H9 (cell line): ENCODE data around the gene SLC12A2. TPM values are rescaled to one million over a fixed set of nuclear protein-coding genes. Genes with fewer than 3 reads are reported as not detected.

Experiments
- DNase-seq: peaks from one replicate; pipeline ENCODE4 v3.0.0-alpha.2; 2017
- H2AFZ ChIP-seq: one replicate; pipeline ENCODE4 v1.6.1; 2013; ENCODE audit warnings: mild to moderate bottlenecking, low read length, control low read depth, moderate library complexity
- H2AK5ac ChIP-seq: 2 replicates; pipeline ENCODE4 v1.6.1; 2013; ENCODE audit warnings: low read length, control low read depth, mixed read lengths; ENCODE audit not compliant: insufficient read length
- H2BK120ac ChIP-seq: one replicate; pipeline ENCODE4 v1.6.1; 2013; ENCODE audit warnings: low read depth, mild to moderate bottlenecking, low read length, control low read depth, inconsistent platforms; ENCODE audit not compliant: poor library complexity, severe bottlenecking
- H2BK12ac ChIP-seq: 2 replicates; pipeline ENCODE4 v1.6.1; 2013; ENCODE audit warnings: low read length, control low read depth, mixed read lengths, low read depth; ENCODE audit not compliant: insufficient read length
- H2BK15ac ChIP-seq: 2 replicates; pipeline ENCODE4 v1.6.1; 2013; ENCODE audit warnings: low read depth, low read length, control low read depth
- H2BK20ac ChIP-seq: one replicate; pipeline ENCODE4 v1.6.1; 2013; ENCODE audit warnings: low read depth, mild to moderate bottlenecking, low read length, control low read depth, inconsistent platforms; ENCODE audit not compliant: poor library complexity, severe bottlenecking
- H2BK5ac ChIP-seq: 2 replicates; pipeline ENCODE4 v1.6.1; 2013; ENCODE audit warnings: low read length, control low read depth, mixed read lengths; ENCODE audit not compliant: insufficient read length
- H3K14ac ChIP-seq: 2 replicates; pipeline ENCODE4 v1.6.1; 2013; ENCODE audit warnings: low read length, control low read depth; ENCODE audit not compliant: insufficient read depth
- H3K18ac ChIP-seq: 2 replicates; pipeline ENCODE4 v1.6.1; 2013; ENCODE audit warnings: low read depth, mild to moderate bottlenecking, mixed read lengths, low read length, control low read depth; ENCODE audit not compliant: insufficient read length
- H3K23ac ChIP-seq: 2 replicates; pipeline ENCODE4 v1.6.1; 2013; ENCODE audit warnings: low read length, control low read depth, mixed read lengths, low read depth; ENCODE audit not compliant: insufficient read length
- H3K23me2 ChIP-seq: 2 replicates; pipeline ENCODE4 v1.6.1; 2013; ENCODE audit warnings: low read depth, mild to moderate bottlenecking, mixed read lengths, low read length, control low read depth; ENCODE audit not compliant: insufficient read length, poor library complexity, severe bottlenecking
- H3K27ac ChIP-seq: 2 replicates; pipeline ENCODE4 v1.5.1; 2013; ENCODE audit warnings: low read length, control low read depth, mixed read lengths, low read depth; ENCODE audit not compliant: insufficient read length
- H3K27me3 ChIP-seq: 2 replicates; pipeline ENCODE4 v1.6.1; 2013; ENCODE audit warnings: low read length, control low read depth, inconsistent platforms; ENCODE audit not compliant: insufficient read depth
- H3K4ac ChIP-seq: 2 replicates; pipeline ENCODE4 v1.6.1; 2013; ENCODE audit warnings: low read depth, mild to moderate bottlenecking, control low read depth, inconsistent platforms, low read length, moderate library complexity
- H3K4me1 ChIP-seq: 2 replicates; pipeline ENCODE4 v1.6.1; 2013; ENCODE audit warnings: low read length, control low read depth, inconsistent platforms; ENCODE audit not compliant: insufficient read depth
- H3K4me2 ChIP-seq: 2 replicates; pipeline ENCODE4 v1.6.1; 2013; ENCODE audit warnings: low read length, control low read depth, mixed read lengths; ENCODE audit not compliant: insufficient read length, insufficient read depth
- H3K56ac ChIP-seq: 2 replicates; pipeline ENCODE4 v1.6.1; 2013; ENCODE audit warnings: low read depth, mild to moderate bottlenecking, mixed read lengths, low read length, control low read depth; ENCODE audit not compliant: insufficient read length
- H3K79me1 ChIP-seq: 2 replicates; pipeline ENCODE4 v1.6.1; 2013; ENCODE audit warnings: low read depth, mild to moderate bottlenecking, moderate library complexity, low read length, control low read depth, inconsistent platforms; ENCODE audit not compliant: insufficient read depth, poor library complexity, severe bottlenecking
- H3K79me2 ChIP-seq: 2 replicates; pipeline ENCODE4 v1.6.1; 2013; ENCODE audit warnings: low read length, control low read depth, inconsistent platforms; ENCODE audit not compliant: insufficient read depth
- H3K9ac ChIP-seq: 2 replicates; pipeline ENCODE4 v1.6.1; 2013; ENCODE audit warnings: low read length, control low read depth, mixed read lengths; ENCODE audit not compliant: insufficient read length; ENCODE audit errors: extremely low read depth
- H3K9me3 ChIP-seq: one replicate; pipeline ENCODE4 v1.6.1; 2013; ENCODE audit warnings: low read depth, low read length, inconsistent platforms; ENCODE audit not compliant: control insufficient read depth
- H3T11ph ChIP-seq: one replicate; pipeline ENCODE4 v1.6.1; 2013; ENCODE audit warnings: mild to moderate bottlenecking, low read length, control low read depth, inconsistent platforms
- H4K20me1 ChIP-seq: one replicate; pipeline ENCODE4 v1.6.1; 2013; ENCODE audit not compliant: control insufficient read depth, insufficient read length, insufficient read depth
- H4K5ac ChIP-seq: 2 replicates; pipeline ENCODE4 v1.6.1; 2013; ENCODE audit warnings: low read depth, mild to moderate bottlenecking, mixed read lengths, low read length, control low read depth; ENCODE audit not compliant: insufficient read length
- H4K8ac ChIP-seq: replicated peaks from 2 replicates; pipeline ENCODE4 v1.6.1; 2013; ENCODE audit warnings: low read length, control low read depth, mixed read lengths, low read depth; ENCODE audit not compliant: insufficient read length
- H4K91ac ChIP-seq: 2 replicates; pipeline ENCODE4 v1.6.1; 2013; ENCODE audit warnings: low read depth, mild to moderate bottlenecking, moderate library complexity, mixed read lengths, low read length, control low read depth; ENCODE audit not compliant: insufficient read length
- H3K27ac Mint-ChIP-seq, 3 experiments: 2 replicates in 2 of 3; 3 replicates in 1 of 3; pipeline ENCODE4 v1.8.0; 2020 to 2021; ENCODE audit warnings: mixed read lengths in 3 of 3, mild to moderate bottlenecking in 1 of 3, moderate library complexity in 1 of 3
- H3K27me3 Mint-ChIP-seq: 2 replicates; pipeline ENCODE4 v1.8.0; 2021; ENCODE audit warnings: low read depth, mild to moderate bottlenecking, moderate library complexity, mixed read lengths
- H3K36me3 Mint-ChIP-seq, 3 experiments: 2 replicates in 2 of 3; 3 replicates in 1 of 3; pipeline ENCODE4 v1.8.0; 2020 to 2021; ENCODE audit warnings: low read depth in 3 of 3, mixed read lengths in 3 of 3; ENCODE audit not compliant: insufficient read depth in 1 of 3
- H3K4me1 Mint-ChIP-seq, 2 experiments: 2 replicates each; pipeline ENCODE4 v1.8.0; 2020; ENCODE audit warnings: mixed read lengths in 2 of 2
- H3K4me3 Mint-ChIP-seq, 2 experiments: 2 replicates in 1 of 2; 3 replicates in 1 of 2; pipeline ENCODE4 v1.8.0; 2020 to 2021; ENCODE audit warnings: mild to moderate bottlenecking in 2 of 2, mixed read lengths in 2 of 2, moderate library complexity in 1 of 2
- H3K9me3 Mint-ChIP-seq, 2 experiments: 2 replicates in 1 of 2; 3 replicates in 1 of 2; pipeline ENCODE4 v1.8.0; 2020; ENCODE audit warnings: mild to moderate bottlenecking in 2 of 2, mixed read lengths in 2 of 2, moderate library complexity in 1 of 2
- CTCF ChIP-seq: fragments of 200-600 bp; sonication (generic); conservative IDR thresholded peaks from 3 replicates; pipeline ENCODE4 v1.8.0; 2021; ENCODE audit warnings: antibody characterized with exemption, mild to moderate bottlenecking
- total RNA-seq: library from RNA; stranded (reverse); gene quantifications from 2 replicates; pipeline ENCODE4 v1.2.1, GENCODE V29; 2021

Gene SLC12A2
- total RNA-seq, 1 experiment from 2014 or later: 17.9 TPM

- H3K79me1 ChIP-seq: no peaks in the 10 kb centered on the region
- H3K79me2 ChIP-seq: no peaks in the 10 kb centered on the region
- no peaks in the 10 kb centered on the region for H3K9me3 ChIP-seq
- H2AFZ ChIP-seq: no peak overlapping the region
- H3K14ac ChIP-seq: no peak overlapping the region
- no peak overlapping the region for H4K91ac ChIP-seq
- H2BK5ac ChIP-seq: no peak overlapping the region
- no peak overlapping the region for H3K23ac ChIP-seq
- H3K36me3 Mint-ChIP-seq: no peaks in the 10 kb centered on the region; a peak in 1 of 7 replicates
- H3K9me3 Mint-ChIP-seq: peaks cover 0 to under 1% of the 10 kb centered on the region in 2 experiments; a peak in 1 of 5 replicates
- H3K4me2 ChIP-seq: no peak overlapping the region
- H3K27me3 ChIP-seq: no peaks in the 10 kb centered on the region
- no peak overlapping the region for H2BK12ac ChIP-seq
- no peak overlapping the region for H3K27ac Mint-ChIP-seq
- H2BK120ac ChIP-seq: no peak overlapping the region
- H3K4ac ChIP-seq: no peak overlapping the region
- H2AK5ac ChIP-seq: no peak overlapping the region
- no peak overlapping the region for H2BK20ac ChIP-seq
- H3K27me3 Mint-ChIP-seq: no peaks in the 10 kb centered on the region
- no peak for TF ChIP-seq CTCF
- H3K4me3 Mint-ChIP-seq: no peak overlapping the region
- no peak overlapping the region for H3K27ac ChIP-seq
- H3K23me2 ChIP-seq: no peaks in the 10 kb centered on the region
- no peak overlapping the region for H3T11ph ChIP-seq
- no peak overlapping the region for H2BK15ac ChIP-seq
- no peak for DNase-seq
- H3K18ac ChIP-seq: no peak overlapping the region
- peaks cover 3% of the 10 kb centered on the region in 2 experiments for H3K4me1 Mint-ChIP-seq
- H3K56ac ChIP-seq: no peak overlapping the region
- no peaks in the 10 kb centered on the region for H3K4me1 ChIP-seq
- H3K9ac ChIP-seq: no peak overlapping the region
- H4K5ac ChIP-seq: no peak overlapping the region
- H4K20me1 ChIP-seq: no peaks in the 10 kb centered on the region
- no peak overlapping the region for H4K8ac ChIP-seq
Measured at GRCh38 chr5:128038643-128039042, 44.9 kb upstream of the SLC12A2 start.
